Endothelial cell of umbilical vein (primary cell): ENCODE results near the gene GFOD1. TPM values are rescaled to one million over a fixed set of nuclear protein-coding genes. Genes with fewer than 3 reads are reported as not detected.
A peak's percentile ranks its signal among the peaks of the same experiment; 100 is the strongest.

Experiments used
- BruUV-seq: library from RNA; stranded (reverse); fragments of 400-500 nt; replicated peaks from 2 replicates; lab custom pipeline; 2021; lab: Mats Ljungman, UMichigan
- CTCF ChIA-PET: fragments of 300-600, 350-600 bp; sonication (Branson Sonifier 250); formaldehyde crosslinking; loops from one replicate; lab custom pipeline; 2021; ENCODE audit warnings: antibody characterized with exemption, inconsistent platforms; lab: Charles Lee
- POLR2A ChIA-PET: fragments of 300-600, 350-600 bp; sonication (Branson Sonifier 250); formaldehyde crosslinking; loops from one replicate; lab custom pipeline; 2021; ENCODE audit warnings: antibody characterized with exemption, inconsistent platforms; lab: Charles Lee
- DNase-seq: peaks from one replicate; pipeline ENCODE4 v3.0.0-alpha.2; 2011; ENCODE audit warnings: low read depth, low spot score
- FAIRE-seq: peaks from 2 replicates; lab custom pipeline; 2011; peaks lifted over from hg19 to GRCh38; lab: Jason Lieb, UNC
- H2AFZ ChIP-seq: 2 replicates; pipeline ENCODE4 v1.6.0; 2012; ENCODE audit warnings: low read depth, low read length, control low read depth, inconsistent platforms
- H3K27ac ChIP-seq: 2 replicates; pipeline ENCODE4 v1.5.1; 2011; ENCODE audit warnings: low read depth, mild to moderate bottlenecking, control low read depth, low read length, moderate library complexity; ENCODE audit not compliant: insufficient read depth
- H3K27me3 ChIP-seq, 2 experiments: 2 replicates each; pipeline versions ENCODE4 v1.6.0 to v1.6.1; 2011; ENCODE audit warnings: low read length in 2 of 2, mixed read lengths in 1 of 2; ENCODE audit not compliant: control insufficient read depth in 2 of 2, insufficient read depth in 2 of 2
- H3K36me3 ChIP-seq, 2 experiments: 2 replicates in 1 of 2; 3 replicates in 1 of 2; pipeline ENCODE4 v1.5.1; 2011; ENCODE audit warnings: low read length in 2 of 2, mild to moderate bottlenecking in 1 of 2, moderate library complexity in 1 of 2; ENCODE audit not compliant: control insufficient read depth in 2 of 2, insufficient read depth in 2 of 2; ENCODE audit errors: extremely low read depth in 1 of 2
- H3K4me1 ChIP-seq: 3 replicates; pipeline ENCODE4 v1.5.1; 2011; ENCODE audit warnings: mild to moderate bottlenecking, low read length; ENCODE audit not compliant: control insufficient read depth, insufficient read depth; ENCODE audit errors: extremely low read depth
- H3K4me2 ChIP-seq: 2 replicates; pipeline ENCODE4 v1.6.1; 2011; ENCODE audit warnings: low read length, control low read depth, mixed read lengths; ENCODE audit not compliant: insufficient read depth
- H3K4me3 ChIP-seq, 3 experiments: fragments of 200-600 bp in 1 of 3; sonication (generic), shearing (Covaris generic) in 1 of 3; replicated peaks in 1 of 3; 2 replicates each; pipeline ENCODE4 v1.5.1; 2011 to 2016; ENCODE audit warnings: control low read depth in 3 of 3, low read length in 3 of 3, mild to moderate bottlenecking in 2 of 3, inconsistent platforms in 1 of 3, low read depth in 1 of 3, moderate library complexity in 1 of 3; ENCODE audit not compliant: insufficient read depth in 1 of 3
- H3K79me2 ChIP-seq: 2 replicates; pipeline ENCODE4 v1.6.0; 2012; ENCODE audit warnings: low read length, inconsistent platforms; ENCODE audit not compliant: control insufficient read depth, insufficient read depth
- H3K9ac ChIP-seq: replicated peaks from 2 replicates; pipeline ENCODE3; 2011; ENCODE audit warnings: low read length, control low read depth; ENCODE audit not compliant: insufficient read depth; ENCODE audit errors: extremely low read depth
- H3K9me1 ChIP-seq: replicated peaks from 3 replicates; pipeline ENCODE4 v1.6.0; 2011; ENCODE audit warnings: mild to moderate bottlenecking, low read length; ENCODE audit not compliant: control insufficient read depth, insufficient read depth; ENCODE audit errors: extremely low read depth
- H3K9me3 ChIP-seq: replicated peaks from 2 replicates; pipeline ENCODE4 v1.5.1; 2012; ENCODE audit warnings: low read length, inconsistent platforms; ENCODE audit not compliant: control insufficient read depth, insufficient read depth
- H4K20me1 ChIP-seq: replicated peaks from 2 replicates; pipeline ENCODE3; 2011; ENCODE audit warnings: mild to moderate bottlenecking, low read length; ENCODE audit not compliant: control insufficient read depth, insufficient read depth; ENCODE audit errors: extremely low read depth
- EZH2 ChIP-seq: IDR thresholded peaks from 2 replicates; pipeline ENCODE4 v1.6.1; 2012; ENCODE audit warnings: borderline replicate concordance, low read depth, mild to moderate bottlenecking, moderate library complexity, low read length, inconsistent platforms; ENCODE audit not compliant: severe bottlenecking
- GATA2 ChIP-seq: IDR thresholded peaks from 2 replicates; pipeline ENCODE4 v1.7.0; 2011; ENCODE audit warnings: low read depth, mild to moderate bottlenecking, moderate library complexity, mixed read lengths, low read length; ENCODE audit not compliant: insufficient read length, insufficient read depth
- MAX ChIP-seq: IDR thresholded peaks from 2 replicates; pipeline ENCODE4 v1.6.1; 2011; ENCODE audit not compliant: insufficient read depth, insufficient read length
- MYC ChIP-seq: IDR thresholded peaks from one replicate; pipeline ENCODE4 v1.6.1; 2011; ENCODE audit warnings: mild to moderate bottlenecking, low read depth, low read length
- POLR2A ChIP-seq: IDR thresholded peaks from 2 replicates; pipeline ENCODE4 v1.6.1; 2012; ENCODE audit warnings: low read depth, mild to moderate bottlenecking, control low read depth, low read length
- POLR2AphosphoS5 ChIP-seq: IDR thresholded peaks from 2 replicates; pipeline ENCODE4 v1.6.1; 2012; ENCODE audit warnings: low read depth, mild to moderate bottlenecking, control low read depth, low read length, moderate library complexity; ENCODE audit not compliant: insufficient read depth
- dilution Hi-C: fragments of 300-500 bp; cut with MboI; formaldehyde crosslinking; loops from one replicate; pipeline ENCODE4 v1.15.0; 2019; ENCODE audit warnings: low sequenced_read_pairs; ENCODE audit not compliant: extremely low pct_ligation_motif_present
- intact Hi-C: fragments of 100-400 bp; cut with micrococcal nuclease; formaldehyde crosslinking; loops from one replicate; pipeline ENCODE4 v1.10.0; 2022
- polyA plus RNA-seq, 4 experiments: library from polyadenylated mRNA; depleted of rRNA in 3 of 4; stranded (reverse) in 3 of 4; unstranded in 1 of 4; fragments of >200 nt; gene quantifications; 2 replicates each; pipeline versions ENCODE4 v1.2.1 to v1.2.3, GENCODE V29; 2011 to 2012; ENCODE audit warnings: missing spikeins in 1 of 4
- total RNA-seq: library from RNA; stranded (reverse); gene quantifications from 2 replicates; pipeline ENCODE4 v1.2.3, GENCODE V29; 2021

GFOD1 gene
- total and polyA plus RNA-seq, 2 donors (not counting 3 experiments of a cell fraction or from before 2014, with no cell fraction given) = 12.1 to 24.1 TPM

- POLR2A ChIA-PET = interaction anchor here (0.6 kb wide), 1 partner anchor 22 kb away, joined by 6 read pairs; no protein-coding TSS in a partner anchor
- FAIRE-seq = peak; percentile 44
These were observed 17.4 kb upstream of the GFOD1 start for GRCh38 chr6:13504611-13505344.

GRCh38 chr6:13500915-13501314, 13.5 kb upstream of the GFOD1 start:
- no peaks in the 10 kb centered on the region for H3K36me3 ChIP-seq
- POLR2A ChIA-PET = no interaction called here
- H3K4me3 ChIP-seq = no peak overlapping the region
- TF ChIP-seq MAX (no peak), POLR2A (no peak), MYC (no peak)
- DNase-seq (no peak), FAIRE-seq (no peak)
- H3K27ac ChIP-seq = no peak overlapping the region
- no peaks in the 10 kb centered on the region for H3K27me3 ChIP-seq
- intact Hi-C loops = no loop called here
- H3K4me1 ChIP-seq = peaks cover 25% of the 10 kb centered on the region
- dilution Hi-C loops = no loop called here
- H3K9me3 ChIP-seq = no peaks in the 10 kb centered on the region
- H3K9ac ChIP-seq = no peak overlapping the region
- H3K79me2 ChIP-seq = no peaks in the 10 kb centered on the region
- no peaks in the 10 kb centered on the region for H3K9me1 ChIP-seq
- BruUV-seq = no TSS peak
- no peaks in the 10 kb centered on the region for H4K20me1 ChIP-seq
- no peak overlapping the region for H2AFZ ChIP-seq
- CTCF ChIA-PET = no interaction called here
- no peak overlapping the region for H3K4me2 ChIP-seq

More at GRCh38 chr6:13504611-13505344, 17.4 kb upstream of the GFOD1 start:
- CTCF ChIA-PET = interaction anchor here (1.2 to 1.7 kb wide), 3 partner anchors 22 to 51 kb away, joined by 4 to 5 read pairs (median 5); no protein-coding TSS in a partner anchor
- DNase-seq = peak; percentile 67
- Histone ChIP-seq H3K9me1 (no peaks in the 10 kb centered on the region), H3K36me3 (no peaks in the 10 kb centered on the region), H2AFZ (no peak overlapping the region), H3K9ac (no peak overlapping the region), H3K27me3 (no peaks in the 10 kb centered on the region), H3K4me1 (peaks cover 13% of the 10 kb centered on the region), H3K79me2 (no peaks in the 10 kb centered on the region), H3K4me3 (no peak overlapping the region), H3K4me2 (peak overlapping the region; percentile 63), H3K27ac (no peak overlapping the region), H3K9me3 (no peaks in the 10 kb centered on the region), H4K20me1 (no peaks in the 10 kb centered on the region)
- TF ChIP-seq GATA2 (peak; percentile 75), EZH2 (no peak), MYC (no peak), POLR2AphosphoS5 (no peak), POLR2A (no peak)
- dilution Hi-C loops (no loop called here), intact Hi-C loops (no loop called here)
- BruUV-seq = no TSS peak
